ENCODE measurements around the gene FLACC1. TPM values are rescaled to one million over a fixed set of nuclear protein-coding genes. Genes with fewer than 3 reads are reported as not detected.

Gene FLACC1
- total RNA-seq, 2 experiments from 2014 or later = 4.5 to 4.8 TPM

DNA sequence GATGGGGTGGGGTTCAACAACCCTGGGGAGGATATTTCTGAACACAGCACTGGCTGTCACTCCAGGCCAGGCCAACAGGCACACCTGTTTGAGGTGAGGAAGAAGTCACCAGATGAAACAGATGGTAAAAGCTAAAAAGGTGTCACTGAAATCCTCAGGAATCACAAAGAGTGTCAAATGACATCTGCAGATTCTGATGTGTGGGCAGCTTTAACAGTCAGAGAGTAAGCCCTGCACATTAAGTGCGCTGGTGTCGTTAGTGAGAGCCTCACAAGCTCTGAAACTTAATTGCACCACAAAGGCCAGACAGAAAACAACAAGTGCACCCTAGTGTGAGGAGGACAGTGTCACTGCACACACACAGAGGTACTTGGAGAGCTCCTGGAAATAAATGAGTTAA lies 13.6 kb downstream of the FLACC1 start:
- Histone ChIP-seq H3K4me1 (ENCODE audit: insufficient read depth, low read length) (no peaks in the 10 kb centered on the region), H3K36me3 (ENCODE audit: insufficient read depth, low read length) (peaks cover 14% of the 10 kb centered on the region), H3K4me3 (ENCODE audit: low read length) (no peak overlapping the region), H3K27me3 (ENCODE audit: control insufficient read depth in 1 of 2, insufficient read depth in 2 of 2, low read length in 2 of 2) (no peaks in the 10 kb centered on the region), H3K27ac (ENCODE audit: low read depth in 1 of 2, low read length in 2 of 2) (no peak overlapping the region), H3K9me3 (ENCODE audit: control insufficient read depth in 1 of 2, insufficient read depth in 1 of 2, low read length in 2 of 2) (no peaks in the 10 kb centered on the region)
- no peak overlapping the region for H3K4me3 Mint-ChIP-seq
- TF ChIP-seq CTCF (IDR thresholded peaks at IDR 0.05) = no peak
- H3K36me3 Mint-ChIP-seq (ENCODE audit: low read depth) = peaks cover 70% of the 10 kb centered on the region
- POLR2A ChIA-PET = no interaction called here
- intact Hi-C loops (cut with DNase I, micrococcal nuclease) = no loop called here
- CTCF ChIA-PET = no interaction called here
- peaks cover 14% of the 10 kb centered on the region for H3K4me1 Mint-ChIP-seq (ENCODE audit: low read depth)
- DNase-seq = no peak
- no peaks in the 10 kb centered on the region for H3K27me3 Mint-ChIP-seq
- ATAC-seq (ENCODE audit: poor library complexity) = no peak
- H3K27ac Mint-ChIP-seq = no peak overlapping the region
- H3K9me3 Mint-ChIP-seq = peaks cover 6% of the 10 kb centered on the region

DNA sequence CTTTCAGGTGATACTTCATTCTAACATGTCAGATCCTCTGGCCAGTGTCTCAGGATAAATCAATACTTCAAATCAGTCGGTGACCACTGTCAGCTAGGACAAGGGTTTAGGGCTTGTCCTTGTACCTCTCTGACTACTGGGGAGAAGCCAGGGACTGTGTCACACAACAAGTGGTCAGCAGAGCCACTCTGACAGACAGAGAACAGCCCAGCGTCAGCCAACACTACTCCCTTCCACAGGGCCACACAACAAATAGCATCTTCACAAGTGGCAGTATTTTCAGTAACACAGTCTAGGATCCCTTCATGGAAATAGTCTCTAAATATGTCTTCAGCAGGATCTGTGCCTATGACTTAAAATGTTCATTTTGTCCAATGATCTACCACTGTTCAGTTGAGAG lies 14.2 kb downstream of the FLACC1 start:
- ChIA-PET POLR2A (interaction anchor here (0.6 kb wide), 1 partner anchor 257 kb away, joined by 3 read pairs; no protein-coding TSS in a partner anchor), CTCF (no interaction called here)
- no peaks in the 10 kb centered on the region for H3K27me3 ChIP-seq (ENCODE audit: control insufficient read depth in 1 of 2, insufficient read depth in 2 of 2, low read length in 2 of 2)
- peaks cover 14% of the 10 kb centered on the region for H3K4me1 Mint-ChIP-seq (ENCODE audit: low read depth)
- H3K4me3 Mint-ChIP-seq = no peak overlapping the region
- no peaks in the 10 kb centered on the region for H3K27me3 Mint-ChIP-seq
- no peak overlapping the region for H3K27ac ChIP-seq (ENCODE audit: low read depth in 1 of 2, low read length in 2 of 2)
- H3K4me3 ChIP-seq (ENCODE audit: low read length) = no peak overlapping the region
- no peaks in the 10 kb centered on the region for H3K4me1 ChIP-seq (ENCODE audit: insufficient read depth, low read length)
- peaks cover 77% of the 10 kb centered on the region for H3K36me3 Mint-ChIP-seq (ENCODE audit: low read depth)
- ATAC-seq (ENCODE audit: poor library complexity) (no peak), DNase-seq (no peak)
- intact Hi-C loops (cut with DNase I, micrococcal nuclease) = no loop called here
- no peaks in the 10 kb centered on the region for H3K9me3 ChIP-seq (ENCODE audit: control insufficient read depth in 1 of 2, insufficient read depth in 1 of 2, low read length in 2 of 2)
- no peak overlapping the region for H3K27ac Mint-ChIP-seq
- peaks cover 10% of the 10 kb centered on the region for H3K9me3 Mint-ChIP-seq
- TF ChIP-seq CTCF (IDR thresholded peaks at IDR 0.05) = no peak
- peaks cover 10% of the 10 kb centered on the region for H3K36me3 ChIP-seq (ENCODE audit: insufficient read depth, low read length)

- Mint-ChIP-seq H3K36me3 (ENCODE audit: low read depth) (peaks cover 28% of the 10 kb centered on the region), H3K4me3 (no peak overlapping the region), H3K9me3 (peaks cover 12% of the 10 kb centered on the region), H3K4me1 (ENCODE audit: low read depth) (no peaks in the 10 kb centered on the region), H3K27ac (no peak overlapping the region), H3K27me3 (no peaks in the 10 kb centered on the region)
- Histone ChIP-seq H3K4me1 (ENCODE audit: insufficient read depth, low read length) (peaks cover 8% of the 10 kb centered on the region), H3K27me3 (ENCODE audit: control insufficient read depth in 1 of 2, insufficient read depth in 2 of 2, low read length in 2 of 2) (no peaks in the 10 kb centered on the region), H3K27ac (ENCODE audit: low read depth in 1 of 2, low read length in 2 of 2) (no peak overlapping the region), H3K36me3 (ENCODE audit: insufficient read depth, low read length) (no peaks in the 10 kb centered on the region), H3K4me3 (ENCODE audit: low read length) (no peak overlapping the region), H3K9me3 (ENCODE audit: control insufficient read depth in 1 of 2, insufficient read depth in 1 of 2, low read length in 2 of 2) (peaks cover 0 to 3% of the 10 kb centered on the region in 2 experiments)
- DNase-seq (no peak), ATAC-seq (ENCODE audit: poor library complexity) (no peak)
- intact Hi-C loops (cut with DNase I, micrococcal nuclease) = no loop called here
- CTCF ChIA-PET = no interaction called here
- POLR2A ChIA-PET = no interaction called here
- TF ChIP-seq CTCF (IDR thresholded peaks at IDR 0.05) = no peak
Measured at GRCh38 chr2:201329409-201329808, 27.7 kb downstream of the FLACC1 start.
